NCI-H2081 (cell line): Measurements from ENCODE around the gene RPL22L1.
"Not testable (repeated sequence)": the region's sequence is repeated elsewhere in the genome, so short reads cannot be mapped to it uniquely, and the experiment has no call there.

ENCODE experiments used
- DNase-seq, 2 experiments: peaks; one replicate each; lab custom pipeline; 2025; lab: John Stamatoyannopoulos, UW

RPL22L1 gene

DNA sequence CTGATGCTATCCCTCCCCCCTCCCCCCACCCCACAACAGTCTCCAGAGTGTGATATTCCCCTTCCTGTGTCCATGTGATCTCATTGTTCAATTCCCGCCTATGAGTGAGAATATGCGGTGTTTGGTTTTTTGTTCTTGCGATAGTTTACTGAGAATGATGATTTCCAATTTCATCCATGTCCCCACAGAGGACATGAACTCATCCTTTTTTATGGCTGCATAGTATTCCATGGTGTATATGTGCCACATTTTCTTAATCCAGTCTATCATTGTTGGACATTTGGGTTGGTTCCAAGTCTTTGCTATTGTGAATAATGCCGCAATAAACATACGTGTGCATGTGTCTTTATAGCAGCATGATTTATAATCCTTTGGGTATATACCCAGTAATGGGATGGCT, 8.7 kb upstream of the RPL22L1 start:
- not testable (repeated sequence) for DNase-seq

DNA sequence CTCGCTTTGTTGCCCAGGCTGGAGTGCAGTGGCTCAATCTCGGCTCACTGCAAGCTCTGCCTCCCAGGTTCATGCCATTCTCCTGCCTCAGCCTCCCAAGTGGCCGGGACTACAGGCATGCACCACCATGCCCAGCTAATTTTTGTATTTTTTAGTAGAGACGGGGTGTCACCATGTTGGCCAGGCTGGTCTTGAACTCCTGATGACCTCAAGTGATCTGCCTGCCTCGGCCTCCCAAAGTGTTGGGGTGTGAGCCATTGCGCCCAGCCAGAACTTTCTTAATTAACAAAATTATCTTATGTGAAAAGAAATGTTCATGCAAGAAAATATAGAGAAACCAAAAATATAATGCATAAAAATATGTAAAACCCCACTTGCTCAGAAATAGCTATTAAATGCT, 7.3 kb upstream of the RPL22L1 start:
- not testable (repeated sequence) for DNase-seq

DNA sequence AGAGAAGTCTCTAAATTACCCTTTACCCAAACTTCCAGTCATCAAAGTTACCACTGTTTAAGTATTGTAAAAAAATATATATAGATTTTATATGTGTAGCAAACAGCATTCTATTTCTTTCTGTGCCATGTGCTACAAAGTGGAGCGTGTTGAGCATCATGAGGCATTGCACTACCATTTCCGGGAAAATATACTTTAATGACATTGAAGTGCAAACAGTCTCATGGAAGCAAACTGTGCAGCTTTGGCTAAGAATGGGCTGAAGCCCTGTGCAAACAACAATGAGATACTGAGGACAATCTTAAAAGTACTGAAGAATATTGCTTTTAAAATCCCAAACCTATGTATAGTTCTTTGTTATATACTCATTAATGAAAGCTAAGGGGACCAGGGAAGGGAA, 6.5 kb upstream of the RPL22L1 start:
- no peak for DNase-seq

DNA sequence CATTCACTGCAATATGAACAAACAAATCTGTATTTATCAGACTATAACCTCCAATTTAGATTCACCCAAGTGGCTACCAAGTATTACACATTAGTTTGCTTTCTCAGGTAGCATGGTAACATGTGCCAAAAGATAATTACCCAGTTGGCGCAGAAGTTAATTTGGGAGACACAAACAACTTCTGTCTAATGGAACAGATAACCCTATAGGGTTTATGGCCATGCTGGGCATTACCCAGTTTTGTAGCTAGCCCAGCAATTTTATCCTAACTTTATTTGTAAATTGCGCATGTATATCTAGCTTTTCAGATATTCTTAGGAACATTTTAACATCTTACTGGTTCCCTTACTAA, 780 bp downstream of the RPL22L1 start:
- DNase-seq: no peak

DNA sequence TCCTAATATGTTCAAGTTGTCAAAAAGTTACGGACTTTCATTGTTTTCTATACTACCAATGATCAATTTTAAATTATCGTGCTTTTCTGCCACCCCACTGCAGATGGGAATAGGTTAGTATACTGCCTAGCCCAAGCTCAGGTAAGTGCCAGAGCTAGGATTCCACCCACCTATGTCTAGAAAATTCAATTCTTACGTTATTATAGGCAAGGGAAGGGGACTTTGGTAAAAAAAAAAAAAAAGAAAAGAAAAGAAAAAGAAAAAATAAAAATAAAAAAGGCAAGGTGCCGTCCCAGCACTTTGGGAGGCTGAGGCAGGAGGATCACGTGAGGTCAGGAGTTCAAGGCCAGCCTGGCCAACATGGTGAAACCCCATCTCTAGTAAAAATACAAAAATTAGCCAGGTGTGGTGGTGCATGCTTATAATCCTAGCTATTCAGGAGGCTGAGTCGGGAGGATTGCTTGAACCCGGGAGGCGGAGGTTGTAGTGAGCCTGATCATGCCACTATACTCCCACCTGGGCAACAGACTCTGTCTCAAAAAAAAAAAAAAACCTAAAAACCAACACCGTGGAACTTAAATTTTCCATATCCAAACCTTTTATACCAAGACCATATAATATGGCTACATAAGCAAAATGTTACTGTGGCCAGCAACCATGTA, 1.3 kb downstream of the RPL22L1 start:
- DNase-seq: no peak

DNA sequence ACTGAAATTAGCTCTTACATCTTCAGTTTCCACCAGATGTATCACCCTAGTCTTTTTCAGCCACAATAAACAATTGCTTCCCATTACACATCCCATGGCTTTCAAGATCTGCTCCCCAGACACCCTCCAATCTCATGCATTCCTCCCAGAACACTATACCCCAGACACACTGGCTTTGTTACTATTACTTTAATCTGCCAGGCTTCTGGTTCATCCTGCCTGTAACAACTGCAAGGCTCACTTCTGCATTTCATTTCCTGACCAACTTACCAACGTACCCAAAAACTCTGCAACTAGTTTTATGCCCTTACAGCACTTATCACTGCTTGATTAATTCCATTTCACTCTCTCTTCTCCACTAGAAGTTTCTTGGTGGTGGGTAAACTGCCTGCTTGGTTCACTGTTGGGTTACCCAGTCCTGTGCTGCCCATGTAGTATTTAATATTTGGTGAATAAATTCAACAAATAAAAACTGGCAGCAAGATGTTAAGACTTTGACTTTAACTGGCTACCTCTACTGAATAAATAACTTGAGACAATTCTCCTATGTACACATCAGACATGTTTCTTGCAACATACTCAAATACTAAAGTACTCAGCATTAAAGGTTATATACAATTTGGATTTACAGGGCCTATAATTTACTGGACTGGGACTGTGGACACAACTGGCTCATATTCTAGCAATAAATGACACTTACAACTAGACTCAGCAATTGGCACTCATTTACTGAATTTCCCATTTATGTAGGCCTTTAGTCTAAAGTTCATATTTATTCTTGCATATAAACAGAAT, 2.7 kb downstream of the RPL22L1 start:
- DNase-seq: no peak

DNA sequence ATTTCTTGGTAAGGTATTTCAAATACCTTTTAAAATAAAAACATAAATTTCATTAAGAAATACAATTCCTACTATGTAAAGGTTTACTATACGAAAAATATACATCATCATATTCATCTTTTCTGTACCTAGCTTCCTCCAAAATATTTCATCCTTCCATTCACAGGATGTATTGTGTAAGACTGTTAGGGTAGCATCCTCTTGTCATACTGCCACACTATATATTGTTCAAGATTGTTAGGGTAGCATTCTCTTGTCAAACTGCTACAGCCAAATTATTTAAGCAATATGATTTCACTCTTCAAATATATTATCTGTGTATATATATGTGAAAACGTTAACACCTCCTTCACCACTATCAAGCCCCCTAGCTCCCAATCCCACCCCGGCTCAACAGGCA, 3.5 kb downstream of the RPL22L1 start:
- DNase-seq: no peak

DNA sequence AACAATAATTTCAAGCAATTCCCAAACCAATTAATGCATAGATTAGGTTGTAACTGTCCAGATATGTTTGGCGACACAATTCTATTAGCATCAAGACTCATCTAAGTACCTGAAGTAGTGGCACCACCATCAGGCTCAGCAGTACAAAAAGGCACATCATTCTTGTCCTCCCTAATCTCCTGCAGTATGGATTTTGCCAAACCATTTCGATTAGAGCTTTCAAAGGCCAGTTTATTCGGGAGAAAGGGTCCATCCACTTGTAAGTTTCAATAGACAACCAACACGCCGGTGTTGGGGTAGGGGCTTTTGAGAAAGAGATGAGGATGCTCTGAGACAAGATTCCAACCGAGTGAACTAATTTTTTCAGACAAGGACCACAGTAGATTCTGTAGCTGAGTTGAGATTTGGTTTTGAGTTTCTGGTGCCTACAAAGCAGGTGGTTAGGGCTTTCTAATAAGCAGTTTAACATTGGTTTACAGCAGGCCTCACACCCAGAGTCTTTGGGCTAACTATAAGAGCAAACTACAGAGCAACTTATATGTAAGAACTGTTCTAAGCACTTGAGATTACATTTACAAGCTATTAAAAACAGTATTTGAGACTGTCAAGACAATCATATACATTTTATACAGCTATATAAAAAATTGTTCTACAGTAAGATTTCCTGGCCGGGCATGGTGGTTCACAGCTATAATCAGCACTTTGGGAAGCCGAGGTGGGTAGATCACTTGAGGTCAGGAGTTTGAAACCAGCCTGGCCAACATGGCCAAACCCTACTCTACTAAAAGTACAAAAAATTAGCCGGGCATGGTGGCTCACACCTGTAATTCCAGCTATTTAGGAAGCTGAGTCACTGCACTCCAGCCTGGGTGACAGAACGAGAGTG, 4.5 kb downstream of the RPL22L1 start:
- DNase-seq: no peak

DNA sequence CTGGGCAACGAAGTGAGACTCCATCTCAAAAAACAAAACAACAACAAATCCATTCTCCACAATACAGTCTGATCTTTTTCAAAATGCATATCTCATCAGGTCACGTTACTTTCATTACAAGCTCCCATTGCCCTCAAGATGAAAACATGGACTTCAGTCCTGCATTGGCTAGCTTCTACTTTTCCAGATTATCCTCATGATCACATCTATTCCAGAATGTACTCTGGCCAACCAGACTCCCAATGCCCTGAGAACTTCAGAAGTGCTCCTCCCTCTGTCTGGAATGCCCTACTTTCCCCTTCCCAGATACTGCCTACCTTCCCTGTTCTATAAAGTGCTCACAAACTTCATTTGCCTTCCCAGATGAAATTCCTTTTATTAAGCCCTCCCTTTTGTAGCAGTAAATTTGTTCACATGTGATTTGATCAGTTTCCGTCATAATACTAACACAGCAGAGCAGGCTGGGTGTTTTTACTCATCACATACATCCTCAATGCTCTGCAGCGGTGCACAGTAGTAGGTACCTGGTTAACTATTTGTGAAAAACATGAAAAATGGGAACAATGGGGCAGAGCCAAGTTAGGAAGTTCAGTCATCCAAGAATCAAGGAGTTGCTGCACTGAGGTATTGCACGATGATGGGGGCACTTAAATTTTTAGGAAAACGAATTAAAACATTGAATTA, 5.3 kb downstream of the RPL22L1 start:
- no peak for DNase-seq

DNA sequence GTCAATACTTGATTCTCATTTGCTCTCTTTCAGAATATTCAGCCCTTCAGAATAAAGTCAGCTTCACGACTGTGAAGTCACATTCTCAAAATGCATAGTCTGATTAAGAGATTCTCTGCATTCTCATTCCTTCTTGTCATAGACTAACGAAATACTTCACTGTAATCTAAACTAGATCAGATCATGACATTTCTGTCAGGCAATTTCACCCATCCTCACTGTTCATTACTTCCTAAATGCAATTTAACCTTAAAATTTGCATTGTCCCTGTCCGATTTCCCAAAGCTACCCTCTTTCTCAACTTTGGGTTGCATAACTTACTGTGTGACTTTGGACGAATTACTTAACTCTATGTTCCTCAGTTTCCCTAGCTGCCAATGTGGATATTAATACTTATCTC, 6.2 kb downstream of the RPL22L1 start:
- no peak for DNase-seq

DNA sequence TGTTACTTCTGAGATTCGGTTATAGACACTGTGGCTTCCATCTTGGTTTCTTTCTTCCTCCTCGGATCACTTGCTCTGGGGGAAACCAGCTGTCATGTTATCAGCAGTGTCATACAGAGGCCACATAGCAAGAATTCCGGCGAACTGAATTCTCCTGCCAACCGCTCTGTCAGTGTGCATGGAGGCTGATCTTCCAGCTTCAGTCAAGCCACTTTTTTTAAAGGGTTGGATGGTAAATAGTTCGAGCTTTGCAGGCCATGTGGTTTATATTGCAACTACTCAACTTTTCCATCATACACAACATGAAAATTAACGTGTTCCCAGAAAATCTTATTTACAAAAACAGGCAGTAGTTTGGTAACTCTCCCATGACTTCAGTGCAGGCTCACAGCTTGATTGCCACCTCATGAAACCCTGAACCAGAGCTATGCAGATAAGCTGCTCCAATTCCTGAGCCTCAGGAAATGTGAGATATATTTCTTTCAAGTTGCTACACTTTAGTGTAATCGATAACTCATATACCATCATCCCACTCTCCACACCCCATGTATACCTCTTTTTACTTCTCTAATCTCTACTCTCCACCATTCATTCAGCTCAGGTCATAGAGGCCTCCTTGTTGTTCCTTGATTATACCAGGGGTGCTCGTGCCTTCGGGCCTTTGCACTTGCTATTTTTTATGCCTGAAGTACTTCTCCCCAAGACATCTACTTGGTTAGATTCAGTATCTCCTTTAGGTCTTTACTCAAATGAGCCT, 7.2 kb downstream of the RPL22L1 start:
- no peak for DNase-seq

DNA sequence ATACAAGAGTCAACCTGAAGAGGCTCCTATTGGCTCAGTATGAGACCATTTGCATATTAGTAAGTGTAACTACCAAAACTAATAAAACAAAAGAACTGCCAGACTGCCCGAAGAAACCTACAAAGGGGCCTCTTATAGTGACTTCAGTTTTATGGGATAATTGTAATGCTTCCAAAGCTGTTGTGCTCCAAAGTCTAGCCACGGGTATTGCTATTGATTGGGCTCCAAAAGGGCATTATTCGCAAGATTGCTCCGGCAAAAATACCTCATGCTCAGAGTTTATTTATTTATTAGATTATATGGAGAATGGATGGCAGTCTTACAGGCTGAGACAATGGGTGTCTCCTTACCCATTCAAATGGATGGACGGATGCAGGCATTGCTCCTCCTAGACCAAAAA, 11.4 kb downstream of the RPL22L1 start:
- DNase-seq: no peak

DNA sequence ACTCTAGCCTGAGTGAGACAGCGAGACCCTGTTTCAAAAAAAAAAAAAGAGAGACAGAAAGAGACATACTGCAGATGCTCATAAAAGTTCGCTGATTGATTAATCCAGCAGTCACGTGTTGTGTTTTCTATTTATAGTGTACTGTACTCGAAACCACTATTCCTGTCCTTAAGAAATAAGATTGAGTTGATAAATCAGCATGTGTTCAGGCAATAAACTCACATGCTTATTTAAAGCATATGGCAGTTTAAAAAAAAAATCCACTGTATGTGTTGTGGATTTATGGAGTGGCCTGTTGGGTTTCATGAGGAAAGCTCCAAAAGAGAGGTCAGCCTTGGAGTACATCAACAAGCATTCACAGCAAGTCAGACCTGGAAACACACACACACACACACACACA, 17.7 kb downstream of the RPL22L1 start:
- no peak for DNase-seq

DNA sequence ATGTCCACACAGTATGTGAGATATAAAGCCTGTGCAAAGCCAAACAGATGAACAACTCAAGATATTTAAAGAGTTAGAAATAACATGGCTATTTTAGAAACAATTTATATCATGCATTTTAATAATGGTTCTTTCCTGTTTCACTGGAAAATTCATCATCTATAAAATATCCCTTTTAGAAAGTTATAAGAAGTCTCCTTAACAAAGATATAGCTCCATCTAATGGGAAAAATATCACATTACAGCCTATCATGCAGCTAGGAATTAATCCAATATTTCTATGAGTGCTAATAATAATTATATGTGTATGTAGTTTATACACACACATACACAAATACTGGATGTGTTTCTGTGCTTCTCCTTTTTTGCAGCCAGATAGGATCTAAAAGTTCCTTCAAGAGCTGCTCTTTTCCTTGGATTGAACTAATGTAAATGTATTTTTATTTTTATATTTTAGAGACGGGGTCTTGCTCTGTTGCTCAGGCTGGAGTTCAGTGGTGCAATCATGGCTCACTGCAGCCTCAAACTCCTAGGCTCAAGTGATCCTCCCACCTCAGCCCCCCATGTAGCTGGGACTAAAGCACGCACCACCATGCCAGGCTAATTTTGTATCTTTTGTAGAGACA, 21.6 kb downstream of the RPL22L1 start:
- DNase-seq: peak in 1 of 2 experiments; percentile 32

DNA sequence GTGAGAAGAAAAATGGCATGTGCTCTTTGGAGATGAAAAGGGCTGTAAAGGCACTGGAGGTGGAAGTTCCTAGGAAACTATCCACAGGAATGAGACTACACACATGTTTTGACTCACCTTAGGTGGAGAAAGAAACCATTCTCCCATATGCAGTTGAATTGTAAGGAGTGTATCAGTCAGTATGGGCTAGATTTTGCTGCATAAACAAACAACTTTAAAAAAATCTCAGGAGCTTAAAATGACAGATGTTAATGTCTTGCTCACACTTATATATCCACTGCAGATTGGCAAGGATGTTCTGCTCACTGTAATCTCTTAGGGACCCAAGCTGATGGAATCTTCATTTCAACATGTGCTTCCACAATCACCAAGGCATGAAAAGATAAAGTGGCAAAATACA, 25.6 kb downstream of the RPL22L1 start:
- DNase-seq: no peak

DNA sequence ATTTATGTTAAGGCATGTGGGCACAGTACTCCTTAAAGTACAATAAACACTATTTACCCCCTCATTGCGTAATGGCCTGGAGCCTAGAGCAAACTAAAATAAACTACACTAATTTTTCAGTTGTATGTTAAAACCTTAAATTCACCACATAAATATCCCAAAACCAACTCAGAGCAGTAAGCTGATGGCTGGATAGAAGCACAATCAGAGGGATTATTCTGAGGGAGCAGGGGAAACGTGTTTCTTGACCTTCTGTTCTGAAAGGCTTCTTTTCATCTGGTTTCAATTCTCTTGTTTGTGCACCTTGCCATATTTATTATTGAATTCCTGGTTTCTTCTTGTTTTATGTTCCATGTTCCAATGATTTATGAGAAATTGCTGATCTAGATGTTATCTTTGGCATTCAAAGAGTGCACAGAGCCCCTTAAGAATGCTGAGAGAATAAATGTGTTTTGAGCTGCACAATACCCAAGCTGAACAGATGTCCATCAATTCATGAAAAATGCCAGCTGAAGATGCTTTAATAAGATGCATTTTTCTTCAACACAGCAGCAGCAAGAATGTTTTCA, 29.6 kb downstream of the RPL22L1 start:
- DNase-seq: no peak

DNA sequence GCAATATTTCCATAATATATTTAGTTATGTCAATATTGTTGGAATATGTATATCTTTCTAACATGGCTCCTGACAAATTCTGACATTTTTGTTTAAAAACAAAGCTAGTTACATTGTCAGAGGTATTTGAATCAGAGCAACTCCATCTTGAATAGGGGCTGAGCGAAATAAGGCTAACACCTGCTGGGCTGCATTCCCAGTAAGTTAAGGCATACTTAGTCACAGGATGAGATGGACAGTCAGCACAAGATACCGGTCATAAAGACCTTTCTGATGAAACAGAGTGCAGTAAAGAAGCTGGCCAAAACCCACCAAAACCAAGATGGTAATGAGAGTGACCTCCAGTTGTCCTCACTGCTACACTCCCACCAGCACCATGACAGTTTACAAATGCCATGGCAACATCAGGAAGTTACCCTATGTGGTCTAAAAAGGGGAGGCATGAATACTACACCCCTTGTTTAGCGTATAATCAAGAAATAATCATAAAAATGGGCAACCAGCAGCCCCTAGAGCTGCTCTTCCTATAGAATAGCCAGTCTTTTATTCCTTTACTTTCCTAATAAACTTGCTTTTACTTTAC, 30.4 kb downstream of the RPL22L1 start:
- no peak for DNase-seq

DNA sequence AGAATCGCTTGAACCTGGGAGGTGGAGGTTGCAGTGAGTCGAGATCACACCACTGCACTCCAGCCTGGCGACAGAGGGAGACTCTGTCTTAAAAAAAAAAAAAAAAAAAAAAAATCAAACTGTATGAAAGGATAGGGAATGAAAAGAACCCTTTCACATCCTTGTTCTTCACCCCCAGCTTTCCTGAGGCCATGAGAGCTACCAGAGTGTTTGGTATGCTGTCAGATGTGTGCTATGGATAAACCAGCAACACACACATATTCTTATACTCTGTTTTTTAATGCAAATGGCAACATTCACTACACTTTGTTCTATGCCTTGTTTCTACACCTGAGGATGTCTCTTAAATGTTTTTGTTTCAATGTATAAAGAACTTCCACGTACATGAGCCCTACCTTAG, 33.5 kb downstream of the RPL22L1 start:
- DNase-seq: no peak

DNA sequence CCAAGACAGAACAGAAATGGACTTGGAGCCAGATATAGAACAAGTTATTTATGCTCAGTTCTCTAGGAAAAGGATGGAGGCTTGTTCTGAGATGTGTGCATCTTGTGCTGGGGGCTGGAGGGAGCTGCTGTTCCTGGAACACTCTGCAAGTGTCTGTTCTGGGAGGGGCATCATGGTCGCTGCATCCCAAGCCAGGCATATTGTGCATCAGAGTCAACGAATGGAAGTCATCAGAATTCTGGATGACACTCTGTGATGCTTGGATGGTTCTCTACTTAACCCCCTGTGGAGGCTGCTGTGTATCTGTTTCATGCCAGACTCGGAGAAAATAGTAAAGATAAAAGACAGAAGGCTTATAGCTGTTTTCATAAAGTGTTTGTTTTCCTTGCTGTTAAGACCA, 34.7 kb downstream of the RPL22L1 start:
- peak in 1 of 2 experiments; percentile 28 for DNase-seq

DNA sequence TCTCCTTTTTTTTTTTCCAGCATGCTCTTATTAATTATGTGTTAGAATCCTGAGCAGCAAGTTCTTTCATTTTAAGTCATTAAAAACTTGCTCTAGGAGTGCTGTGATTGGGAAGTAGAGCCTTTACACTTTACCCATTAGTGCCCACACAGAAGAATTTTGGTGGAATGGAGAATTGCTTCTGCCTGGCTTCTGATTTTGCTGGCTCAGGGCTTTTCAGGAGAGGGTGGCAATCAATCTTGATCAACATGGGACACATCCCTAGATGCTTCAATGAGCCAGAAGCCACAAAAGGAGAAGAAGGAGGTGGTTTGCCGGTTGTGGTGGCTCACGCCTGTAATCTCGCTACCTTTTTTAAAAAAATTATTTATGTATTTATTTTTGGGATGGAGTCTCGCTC, 39.4 kb downstream of the RPL22L1 start:
- no peak for DNase-seq
